ENCODE measurements around the gene SSTR3.

Gene SSTR3

GRCh38 chr22:37231406-37232139, 19.3 kb upstream of the SSTR3 start:
- Histone ChIP-seq H3K9me3 (ENCODE audit: control insufficient read depth, low read length) (no peaks in the 10 kb centered on the region), H3K9ac (no peak overlapping the region), H3K79me2 (no peaks in the 10 kb centered on the region), H3K27ac (no peak overlapping the region), H3K4me2 (ENCODE audit: low read length) (no peak overlapping the region), H3K4me1 (no peaks in the 10 kb centered on the region), H3K36me3 (ENCODE audit: control insufficient read depth, insufficient read depth, low read length) (no peaks in the 10 kb centered on the region), H3K27me3 (ENCODE audit: control insufficient read depth, insufficient read depth, low read length) (no peaks in the 10 kb centered on the region), H3K4me3 (ENCODE audit: low read depth, low read length) (no peak overlapping the region), H2AFZ (no peak overlapping the region)
- no peak for TF ChIP-seq CTCF (IDR thresholded peaks at IDR 0.05)

GRCh38 chr22:37230673-37231405, 18.6 kb upstream of the SSTR3 start:
- TF ChIP-seq CTCF (IDR thresholded peaks at IDR 0.05): no peak
- no peak overlapping the region for H3K9ac ChIP-seq
- H2AFZ ChIP-seq: no peak overlapping the region
- no peaks in the 10 kb centered on the region for H3K27me3 ChIP-seq (ENCODE audit: control insufficient read depth, insufficient read depth, low read length)
- H3K79me2 ChIP-seq: no peaks in the 10 kb centered on the region
- H3K36me3 ChIP-seq (ENCODE audit: control insufficient read depth, insufficient read depth, low read length): no peaks in the 10 kb centered on the region
- H3K4me2 ChIP-seq (ENCODE audit: low read length): no peak overlapping the region
- H3K27ac ChIP-seq: no peak overlapping the region
- H3K4me1 ChIP-seq: no peaks in the 10 kb centered on the region
- no peaks in the 10 kb centered on the region for H3K9me3 ChIP-seq (ENCODE audit: control insufficient read depth, low read length)
- no peak overlapping the region for H3K4me3 ChIP-seq (ENCODE audit: low read depth, low read length)

GRCh38 chr22:37229805-37230672, 17.8 kb upstream of the SSTR3 start:
- Histone ChIP-seq H3K4me2 (ENCODE audit: low read length) (no peak overlapping the region), H3K4me1 (no peaks in the 10 kb centered on the region), H3K27me3 (ENCODE audit: control insufficient read depth, insufficient read depth, low read length) (no peaks in the 10 kb centered on the region), H3K9ac (no peak overlapping the region), H3K79me2 (no peaks in the 10 kb centered on the region), H3K27ac (no peak overlapping the region), H3K4me3 (ENCODE audit: low read depth, low read length) (no peak overlapping the region), H3K9me3 (ENCODE audit: control insufficient read depth, low read length) (no peaks in the 10 kb centered on the region), H2AFZ (no peak overlapping the region), H3K36me3 (ENCODE audit: control insufficient read depth, insufficient read depth, low read length) (no peaks in the 10 kb centered on the region)
- TF ChIP-seq CTCF (IDR thresholded peaks at IDR 0.05): no peak

- H3K36me3 ChIP-seq (ENCODE audit: control insufficient read depth, insufficient read depth, low read length): no peaks in the 10 kb centered on the region
- H3K4me3 ChIP-seq (ENCODE audit: low read depth, low read length): no peak overlapping the region
- no peak overlapping the region for H3K4me2 ChIP-seq (ENCODE audit: low read length)
- H3K9ac ChIP-seq: no peak overlapping the region
- H3K4me1 ChIP-seq: no peaks in the 10 kb centered on the region
- H3K27ac ChIP-seq: no peak overlapping the region
- no peaks in the 10 kb centered on the region for H3K9me3 ChIP-seq (ENCODE audit: control insufficient read depth, low read length)
- no peaks in the 10 kb centered on the region for H3K27me3 ChIP-seq (ENCODE audit: control insufficient read depth, insufficient read depth, low read length)
- no peak overlapping the region for H2AFZ ChIP-seq
- H3K79me2 ChIP-seq: no peaks in the 10 kb centered on the region
- TF ChIP-seq CTCF (IDR thresholded peaks at IDR 0.05): no peak
Measured at GRCh38 chr22:37229012-37229804, 16.9 kb upstream of the SSTR3 start.
